Breast epithelium (tissue), 3 donors: ENCODE results near the gene LEKR1.

Source experiments
- CTCF ChIP-seq, 3 donors: fragments of 450-650 bp; IDR thresholded peaks; one replicate each; pipeline ENCODE4 v1.5.1; 2016 to 2017; ENCODE audit warnings: antibody characterized with exemption in 3 of 3, mild to moderate bottlenecking in 3 of 3, moderate library complexity in 3 of 3
- POLR2A ChIP-seq: fragments of 450-650 bp; IDR thresholded peaks from one replicate; pipeline ENCODE4 v1.6.1; 2016; ENCODE audit warnings: antibody characterized with exemption, mild to moderate bottlenecking, moderate library complexity

GRCh38 chr3:156826144-156826895 is at the start of gene LEKR1:
- TF ChIP-seq CTCF (IDR thresholded peaks at IDR 0.05) (peak in 1 of 3 donors; percentile 9), POLR2A (peak; percentile 68)
